Activated T-cell treated with anti-CD3 and anti-CD28 coated beads, Interleukin-2, amount 50 U/mL, for 24 hours (primary cell): ENCODE results near the gene KCNQ1.

Experiments used
- DNase-seq: peaks from one replicate; pipeline ENCODE4 v3.0.0-alpha.2; 2020
- H3K27ac Mint-ChIP-seq: 2 replicates; pipeline ENCODE4 v1.8.0; 2020; ENCODE audit warnings: mild to moderate bottlenecking, mixed read lengths
- H3K27me3 Mint-ChIP-seq: 2 replicates; pipeline ENCODE4 v1.8.0; 2020; ENCODE audit warnings: mixed read lengths
- H3K36me3 Mint-ChIP-seq: 2 replicates; pipeline ENCODE4 v1.8.0; 2020; ENCODE audit warnings: low read depth, mixed read lengths
- H3K4me1 Mint-ChIP-seq: 2 replicates; pipeline ENCODE4 v1.8.0; 2020; ENCODE audit warnings: low read depth, mixed read lengths
- H3K4me3 Mint-ChIP-seq: 2 replicates; pipeline ENCODE4 v1.8.0; 2020; ENCODE audit warnings: mild to moderate bottlenecking, moderate library complexity, mixed read lengths
- H3K9me3 Mint-ChIP-seq: 2 replicates; pipeline ENCODE4 v1.8.0; 2020; ENCODE audit warnings: mixed read lengths

KCNQ1 gene

GRCh38 chr11:2416765-2417164 is 28.0 kb upstream of the KCNQ1 start:
- Mint-ChIP-seq H3K36me3 (no peaks in the 10 kb centered on the region), H3K27ac (no peak overlapping the region), H3K27me3 (no peaks in the 10 kb centered on the region), H3K4me3 (no peak overlapping the region), H3K9me3 (no peaks in the 10 kb centered on the region), H3K4me1 (peaks cover 6% of the 10 kb centered on the region)
- DNase-seq, result no peak

GRCh38 chr11:2417856-2418692 is 26.7 kb upstream of the KCNQ1 start:
- DNase-seq, result no peak
- Mint-ChIP-seq H3K9me3 (no peaks in the 10 kb centered on the region), H3K36me3 (no peaks in the 10 kb centered on the region), H3K27me3 (no peaks in the 10 kb centered on the region), H3K27ac (no peak overlapping the region), H3K4me1 (peaks cover 6% of the 10 kb centered on the region), H3K4me3 (no peak overlapping the region)

GRCh38 chr11:2418693-2419360 is 26.0 kb upstream of the KCNQ1 start:
- no peaks in the 10 kb centered on the region for H3K36me3 Mint-ChIP-seq
- H3K27ac Mint-ChIP-seq, result no peak overlapping the region
- no peaks in the 10 kb centered on the region for H3K9me3 Mint-ChIP-seq
- H3K4me3 Mint-ChIP-seq, result no peak overlapping the region
- no peak for DNase-seq
- no peaks in the 10 kb centered on the region for H3K27me3 Mint-ChIP-seq
- peaks cover 6% of the 10 kb centered on the region for H3K4me1 Mint-ChIP-seq

GRCh38 chr11:2419638-2420501 is 24.9 kb upstream of the KCNQ1 start:
- H3K27ac Mint-ChIP-seq, result no peak overlapping the region
- peak; percentile 73 for DNase-seq

GRCh38 chr11:2420502-2421225 is 24.1 kb upstream of the KCNQ1 start:
- H3K4me3 Mint-ChIP-seq, result no peak overlapping the region
- no peaks in the 10 kb centered on the region for H3K9me3 Mint-ChIP-seq
- no peaks in the 10 kb centered on the region for H3K27me3 Mint-ChIP-seq
- no peak overlapping the region for H3K27ac Mint-ChIP-seq
- DNase-seq, result peak; percentile 83
- no peaks in the 10 kb centered on the region for H3K36me3 Mint-ChIP-seq
- peaks cover 6% of the 10 kb centered on the region for H3K4me1 Mint-ChIP-seq

More at GRCh38 chr11:2419638-2420501, 24.9 kb upstream of the KCNQ1 start:
- no peaks in the 10 kb centered on the region for H3K9me3 Mint-ChIP-seq
- no peaks in the 10 kb centered on the region for H3K36me3 Mint-ChIP-seq
- H3K27me3 Mint-ChIP-seq, result no peaks in the 10 kb centered on the region
- no peak overlapping the region for H3K4me3 Mint-ChIP-seq
- peaks cover 6% of the 10 kb centered on the region for H3K4me1 Mint-ChIP-seq

GRCh38 chr11:2421226-2421994 is 23.4 kb upstream of the KCNQ1 start:
- H3K4me3 Mint-ChIP-seq, result no peak overlapping the region
- H3K27me3 Mint-ChIP-seq, result no peaks in the 10 kb centered on the region
- DNase-seq, result no peak
- H3K36me3 Mint-ChIP-seq, result no peaks in the 10 kb centered on the region
- peaks cover 6% of the 10 kb centered on the region for H3K4me1 Mint-ChIP-seq
- H3K27ac Mint-ChIP-seq, result no peak overlapping the region
- H3K9me3 Mint-ChIP-seq, result no peaks in the 10 kb centered on the region

GRCh38 chr11:2421996-2422395 is 22.8 kb upstream of the KCNQ1 start:
- Mint-ChIP-seq H3K4me1 (peaks cover 6% of the 10 kb centered on the region), H3K9me3 (no peaks in the 10 kb centered on the region), H3K4me3 (no peak overlapping the region), H3K36me3 (no peaks in the 10 kb centered on the region), H3K27me3 (no peaks in the 10 kb centered on the region), H3K27ac (no peak overlapping the region)
- DNase-seq, result no peak

- Mint-ChIP-seq H3K9me3 (no peaks in the 10 kb centered on the region), H3K27ac (no peak overlapping the region), H3K4me1 (peaks cover 6% of the 10 kb centered on the region), H3K36me3 (no peaks in the 10 kb centered on the region), H3K4me3 (no peak overlapping the region), H3K27me3 (no peaks in the 10 kb centered on the region)
- DNase-seq, result no peak
Observed at GRCh38 chr11:2422461-2423156, 22.2 kb upstream of the KCNQ1 start.

- Mint-ChIP-seq H3K36me3 (no peaks in the 10 kb centered on the region), H3K27me3 (no peaks in the 10 kb centered on the region), H3K4me3 (no peak overlapping the region), H3K9me3 (no peaks in the 10 kb centered on the region), H3K4me1 (peaks cover 6% of the 10 kb centered on the region), H3K27ac (no peak overlapping the region)
- DNase-seq, result no peak
Observed at GRCh38 chr11:2423157-2424025, 21.4 kb upstream of the KCNQ1 start.

- H3K4me1 Mint-ChIP-seq, result peaks cover 4% of the 10 kb centered on the region
- no peaks in the 10 kb centered on the region for H3K36me3 Mint-ChIP-seq
- no peak for DNase-seq
- no peaks in the 10 kb centered on the region for H3K27me3 Mint-ChIP-seq
- H3K27ac Mint-ChIP-seq, result no peak overlapping the region
- H3K9me3 Mint-ChIP-seq, result no peaks in the 10 kb centered on the region
- no peak overlapping the region for H3K4me3 Mint-ChIP-seq
Observed at GRCh38 chr11:2424811-2425495, 19.9 kb upstream of the KCNQ1 start.

GRCh38 chr11:2425506-2425905 is 19.3 kb upstream of the KCNQ1 start:
- Mint-ChIP-seq H3K36me3 (no peaks in the 10 kb centered on the region), H3K4me1 (peaks cover 1% of the 10 kb centered on the region), H3K4me3 (no peak overlapping the region), H3K27ac (no peak overlapping the region), H3K27me3 (no peaks in the 10 kb centered on the region), H3K9me3 (no peaks in the 10 kb centered on the region)
- DNase-seq, result no peak

- H3K4me1 Mint-ChIP-seq, result no peaks in the 10 kb centered on the region
- H3K36me3 Mint-ChIP-seq, result no peaks in the 10 kb centered on the region
Observed at GRCh38 chr11:2426221-2426620, 18.6 kb upstream of the KCNQ1 start.

More at GRCh38 chr11:2426221-2426620, 18.6 kb upstream of the KCNQ1 start:
- H3K9me3 Mint-ChIP-seq, result no peaks in the 10 kb centered on the region
- DNase-seq, result no peak
- no peak overlapping the region for H3K27ac Mint-ChIP-seq
- H3K27me3 Mint-ChIP-seq, result no peaks in the 10 kb centered on the region
- H3K4me3 Mint-ChIP-seq, result no peak overlapping the region
